ENCODE results near the gene HNF1A. TPM values are rescaled to one million over a fixed set of nuclear protein-coding genes. Genes with fewer than 3 reads are reported as not detected.

HNF1A gene
- total and polyA plus RNA-seq, 4 donors: 8.2 to 19.8 (median 10.6) TPM

- no peak for DNase-seq (ENCODE audit: low spot score)
- H3K36me3 ChIP-seq (ENCODE audit: control insufficient read depth in 4 of 4, insufficient read depth in 3 of 4, low read depth in 1 of 4, low read length in 3 of 4): peaks cover 8 to 39% (median 35%) of the 10 kb centered on the region in 4 donors
- no peak overlapping the region for H3K27ac ChIP-seq (ENCODE audit: low read depth in 1 of 2, low read length in 2 of 2)
- WGBS: 83% methylated on average over 2 of the region's 2 CpGs
- peaks cover 0 to 11% (median 2%) of the 10 kb centered on the region in 4 donors for H3K4me1 ChIP-seq (ENCODE audit: control insufficient read depth in 4 of 4, insufficient read depth in 4 of 4, low read length in 3 of 4)
- H3K9ac ChIP-seq (ENCODE audit: low read depth in 1 of 2, low read length in 2 of 2): no peak overlapping the region
- H3K4me3 ChIP-seq (ENCODE audit: low read depth in 1 of 3, low read length in 3 of 3): no peak overlapping the region
- no peaks in the 10 kb centered on the region for H3K27me3 ChIP-seq (ENCODE audit: control insufficient read depth in 4 of 4, insufficient read depth in 4 of 4, low read length in 3 of 4)
- TF ChIP-seq CTCF (IDR thresholded peaks at IDR 0.05; ENCODE audit: low read depth, low read length, missing input control): no peak
- TF ChIP-seq ATF3 (IDR thresholded peaks at IDR 0.05): no peak
- TF ChIP-seq RAD21 (IDR thresholded peaks at IDR 0.05): no peak
- TF ChIP-seq REST (IDR thresholded peaks at IDR 0.05): no peak
- TF ChIP-seq GABPA (IDR thresholded peaks at IDR 0.05 in 1 of 2, conservative IDR thresholded peaks at IDR 0.05 in 1 of 2): no peak
- TF ChIP-seq HNF4G (IDR thresholded peaks at IDR 0.05): no peak
- no peak for TF ChIP-seq FOXA1 (IDR thresholded peaks at IDR 0.05)
- no peak for TF ChIP-seq FOXA2 (IDR thresholded peaks at IDR 0.05)
- no peak for TF ChIP-seq JUND (IDR thresholded peaks at IDR 0.05)
- no peak for TF ChIP-seq HNF4A (conservative IDR thresholded peaks at IDR 0.05)
- no peak for TF ChIP-seq ZBTB33 (IDR thresholded peaks at IDR 0.05)
- TF ChIP-seq MAX (IDR thresholded peaks at IDR 0.05): no peak
- no peak for TF ChIP-seq NR2F2 (IDR thresholded peaks at IDR 0.05)
- no peak for TF ChIP-seq EGR1 (IDR thresholded peaks at IDR 0.05; ENCODE audit: low read depth in 2 of 2)
- no peaks in the 10 kb centered on the region for H3K9me3 ChIP-seq (ENCODE audit: control insufficient read depth in 4 of 4, low read length in 3 of 4)
Measured at GRCh38 chr12:120990487-120991055, 12.2 kb downstream of the HNF1A start.

GRCh38 chr12:120991965-120992364, 13.6 kb downstream of the HNF1A start:
- Histone ChIP-seq H3K36me3 (ENCODE audit: control insufficient read depth in 4 of 4, insufficient read depth in 3 of 4, low read depth in 1 of 4, low read length in 3 of 4) (peaks cover 10 to 52% (median 45%) of the 10 kb centered on the region in 4 donors), H3K9me3 (ENCODE audit: control insufficient read depth in 4 of 4, low read length in 3 of 4) (no peaks in the 10 kb centered on the region), H3K4me1 (ENCODE audit: control insufficient read depth in 4 of 4, insufficient read depth in 4 of 4, low read length in 3 of 4) (peaks cover 0 to 11% (median 0%) of the 10 kb centered on the region in 4 donors), H3K4me3 (ENCODE audit: low read depth in 1 of 3, low read length in 3 of 3) (no peak overlapping the region), H3K9ac (ENCODE audit: low read depth in 1 of 2, low read length in 2 of 2) (no peak overlapping the region), H3K27ac (ENCODE audit: low read depth in 1 of 2, low read length in 2 of 2) (no peak overlapping the region), H3K27me3 (ENCODE audit: control insufficient read depth in 4 of 4, insufficient read depth in 4 of 4, low read length in 3 of 4) (no peaks in the 10 kb centered on the region)
- TF ChIP-seq HNF4A (conservative IDR thresholded peaks at IDR 0.05): no peak
- TF ChIP-seq FOXA1 (IDR thresholded peaks at IDR 0.05): no peak
- TF ChIP-seq ATF3 (IDR thresholded peaks at IDR 0.05): no peak
- no peak for TF ChIP-seq NR2F2 (IDR thresholded peaks at IDR 0.05)
- TF ChIP-seq CTCF (IDR thresholded peaks at IDR 0.05; ENCODE audit: low read depth, low read length, missing input control): no peak
- TF ChIP-seq FOXA2 (IDR thresholded peaks at IDR 0.05): no peak
- TF ChIP-seq RXRA (IDR thresholded peaks at IDR 0.05): no peak
- TF ChIP-seq YY1 (IDR thresholded peaks at IDR 0.05): no peak
- no peak for TF ChIP-seq RAD21 (IDR thresholded peaks at IDR 0.05)
- TF ChIP-seq TAF1 (conservative IDR thresholded peaks at IDR 0.05): no peak
- no peak for TF ChIP-seq SP1 (IDR thresholded peaks at IDR 0.05)
- no peak for DNase-seq (ENCODE audit: low spot score)
